ENCODE data around the gene SLC25A13.

SLC25A13 gene

GRCh38 chr7:96287559-96287958 is 34.3 kb downstream of the SLC25A13 start:
- DNase-seq = no peak

GRCh38 chr7:96287132-96287531 is 34.8 kb downstream of the SLC25A13 start:
- DNase-seq = no peak

- DNase-seq = no peak
Observed at GRCh38 chr7:96285579-96285978, 36.3 kb downstream of the SLC25A13 start.

- DNase-seq = no peak
Observed at GRCh38 chr7:96284835-96285234, 37.1 kb downstream of the SLC25A13 start.

GRCh38 chr7:96284240-96284639 is 37.7 kb downstream of the SLC25A13 start:
- DNase-seq = no peak

- no peak for DNase-seq
Observed at GRCh38 chr7:96282835-96283234, 39.1 kb downstream of the SLC25A13 start.

- no peak for DNase-seq
Observed at GRCh38 chr7:96277921-96278320, 44.0 kb downstream of the SLC25A13 start.

GRCh38 chr7:96276019-96276418 is 45.9 kb downstream of the SLC25A13 start:
- no peak for DNase-seq

GRCh38 chr7:96273716-96274115 is 48.2 kb downstream of the SLC25A13 start:
- no peak for DNase-seq

- DNase-seq = no peak
Observed at GRCh38 chr7:96269246-96269994, 52.5 kb downstream of the SLC25A13 start.

GRCh38 chr7:96266580-96266979 is 55.3 kb downstream of the SLC25A13 start:
- DNase-seq = no peak

GRCh38 chr7:96266015-96266414 is 55.9 kb downstream of the SLC25A13 start:
- DNase-seq = no peak

GRCh38 chr7:96253964-96254363 is 67.9 kb downstream of the SLC25A13 start:
- DNase-seq = no peak

- no peak for DNase-seq
Observed at GRCh38 chr7:96253441-96253840, 68.5 kb downstream of the SLC25A13 start.

- DNase-seq = no peak
Observed at GRCh38 chr7:96250776-96251361, 71.0 kb downstream of the SLC25A13 start.

- no peak for DNase-seq
Observed at GRCh38 chr7:96248405-96248804, 73.5 kb downstream of the SLC25A13 start.

- DNase-seq = no peak
Observed at GRCh38 chr7:96246919-96247318, 75.0 kb downstream of the SLC25A13 start.

GRCh38 chr7:96244992-96245292 is 77.0 kb downstream of the SLC25A13 start:
- no peak for DNase-seq

GRCh38 chr7:96244244-96244991 is 77.5 kb downstream of the SLC25A13 start:
- no peak for DNase-seq

GRCh38 chr7:96243241-96243640 is 78.7 kb downstream of the SLC25A13 start:
- no peak for DNase-seq

- no peak for DNase-seq
Observed at GRCh38 chr7:96241855-96242254, 80.0 kb downstream of the SLC25A13 start.

- no peak for DNase-seq
Observed at GRCh38 chr7:96238976-96239766, 82.7 kb downstream of the SLC25A13 start.

- no peak for DNase-seq
Observed at GRCh38 chr7:96238474-96238873, 83.4 kb downstream of the SLC25A13 start.

Data from activated CD4-positive, alpha-beta T cell treated with anti-CD3 and anti-CD28 coated beads, Interleukin-2, amount 50 U/mL, for 1 hour (primary cell).